B cell (primary cell): ENCODE data around the gene TMEM266. TPM values are rescaled to one million over a fixed set of nuclear protein-coding genes. Genes with fewer than 3 reads are reported as not detected.

Experiments used
- ATAC-seq: fragments of 200-7000 bp; cut with Tn5 transposase; one replicate; pipeline ENCODE4 v1.10.0; 2021; ENCODE audit warnings: low read depth, mild to moderate bottlenecking, moderate number of reproducible peaks, moderate library complexity
- CTCF ChIA-PET: fragments of 350-600 bp; sonication (Branson Sonifier 250); formaldehyde crosslinking; loops from one replicate; lab custom pipeline; 2021; ENCODE audit warnings: antibody characterized with exemption, inconsistent platforms; lab: Charles Lee
- POLR2A ChIA-PET: fragments of 350-600 bp; sonication (Branson Sonifier 250); formaldehyde crosslinking; loops from one replicate; lab custom pipeline; 2021; ENCODE audit warnings: antibody characterized with exemption; lab: Charles Lee
- DNase-seq: peaks from one replicate; pipeline ENCODE4 v3.0.0; 2013
- H2AFZ ChIP-seq: 2 replicates; pipeline ENCODE4 v1.6.1; 2012; ENCODE audit warnings: mild to moderate bottlenecking, low read depth, low read length; ENCODE audit not compliant: insufficient read depth, poor library complexity, severe bottlenecking
- H3K27ac ChIP-seq, 2 donors: 1 replicate in 1 of 2; 2 replicates in 1 of 2; pipeline ENCODE4 v1.5.1; 2012 to 2013; ENCODE audit warnings: low read length in 2 of 2, mild to moderate bottlenecking in 2 of 2, moderate library complexity in 1 of 2
- H3K27me3 ChIP-seq, 4 experiments: fragments of 200-600 bp in 1 of 4; sonication (generic) in 1 of 4; replicated peaks in 1 of 4; 1 replicate in 2 of 4; 2 replicates in 2 of 4; pipeline versions ENCODE4 v1.6.1 to v1.7.0; 2013 to 2016; ENCODE audit warnings: low read length in 3 of 4, mild to moderate bottlenecking in 2 of 4, mixed read lengths in 1 of 4, moderate library complexity in 1 of 4; ENCODE audit not compliant: insufficient read depth in 4 of 4, control insufficient read depth in 3 of 4; ENCODE audit errors: control extremely low read depth in 1 of 4
- H3K36me3 ChIP-seq, 2 experiments: replicated peaks in 1 of 2; 1 replicate in 1 of 2; 2 replicates in 1 of 2; pipeline versions ENCODE4 v1.6.1 to v1.7.1; 2013; ENCODE audit warnings: low read length in 1 of 2; ENCODE audit not compliant: insufficient read depth in 2 of 2, control insufficient read depth in 1 of 2; ENCODE audit errors: control extremely low read depth in 1 of 2, extremely low read depth in 1 of 2
- H3K4me1 ChIP-seq, 2 donors: fragments of 200-600 bp in 1 of 2; sonication (generic) in 1 of 2; 1 replicate in 1 of 2; 2 replicates in 1 of 2; pipeline versions ENCODE4 v1.5.1 to v1.6.1; 2013 to 2017; ENCODE audit warnings: low read length in 2 of 2; ENCODE audit not compliant: control insufficient read depth in 2 of 2, insufficient read depth in 2 of 2
- H3K4me2 ChIP-seq: replicated peaks from 2 replicates; pipeline ENCODE3; 2012; ENCODE audit warnings: mild to moderate bottlenecking, low read depth, low read length; ENCODE audit not compliant: poor library complexity, severe bottlenecking
- H3K4me3 ChIP-seq, 5 experiments: fragments of 200-600 bp in 1 of 5; sonication (generic) in 1 of 5; 1 replicate in 3 of 5; 2 replicates in 2 of 5; pipeline versions ENCODE4 v1.5.1 to v1.7.0; 2011 to 2016; ENCODE audit warnings: low read length in 4 of 5, mild to moderate bottlenecking in 4 of 5, low read depth in 2 of 5, control low read depth in 1 of 5, moderate library complexity in 1 of 5; ENCODE audit not compliant: insufficient read depth in 1 of 5; ENCODE audit errors: control extremely low read depth in 1 of 5, extremely low read depth in 1 of 5
- H3K79me2 ChIP-seq: fragments of 200-600 bp; sonication (generic); one replicate; pipeline ENCODE4 v1.6.0; 2016; ENCODE audit warnings: low read length; ENCODE audit not compliant: control insufficient read depth, insufficient read depth
- H3K9ac ChIP-seq: fragments of 200-600 bp; sonication (generic); 2 replicates; pipeline ENCODE4 v1.6.1; 2017; ENCODE audit warnings: mild to moderate bottlenecking, low read length, moderate library complexity
- H3K9me3 ChIP-seq, 3 donors: one replicate each; pipeline versions ENCODE4 v1.6.1 to v1.7.1; 2013; ENCODE audit warnings: low read length in 2 of 3; ENCODE audit not compliant: control insufficient read depth in 2 of 3, insufficient read depth in 1 of 3; ENCODE audit errors: control extremely low read depth in 1 of 3
- H4K20me1 ChIP-seq: 2 replicates; pipeline ENCODE4 v1.6.0; 2012; ENCODE audit warnings: mild to moderate bottlenecking, low read length; ENCODE audit not compliant: insufficient read depth, control insufficient read depth, poor library complexity, severe bottlenecking
- H3K27ac Mint-ChIP-seq: one replicate; pipeline ENCODE4 v1.8.0; 2021; ENCODE audit warnings: mixed read lengths
- H3K27me3 Mint-ChIP-seq: one replicate; pipeline ENCODE4 v1.8.0; 2021; ENCODE audit warnings: mixed read lengths
- H3K4me1 Mint-ChIP-seq: one replicate; pipeline ENCODE4 v1.8.0; 2021; ENCODE audit warnings: mixed read lengths
- H3K4me3 Mint-ChIP-seq: one replicate; pipeline ENCODE4 v1.8.0; 2021; ENCODE audit warnings: mixed read lengths
- H3K9me3 Mint-ChIP-seq: one replicate; pipeline ENCODE4 v1.8.0; 2022; ENCODE audit warnings: mixed read lengths; ENCODE audit not compliant: insufficient read depth
- EZH2 ChIP-seq: IDR thresholded peaks from 2 replicates; pipeline ENCODE4 v1.6.1; 2012; ENCODE audit warnings: borderline replicate concordance, low read depth, mild to moderate bottlenecking, moderate library complexity, low read length; ENCODE audit not compliant: insufficient read depth, poor library complexity, severe bottlenecking
- WGBS: methylation state at CpG from one replicate; pipeline ENCODE4 v1.1.5; 2013; ENCODE audit warnings: missing lambda C conversion rate; ENCODE audit not compliant: insufficient coverage; 5-methylcytosine and 5-hydroxymethylcytosine counted together
- intact Hi-C: fragments of 100-400 bp; cut with micrococcal nuclease; formaldehyde crosslinking; loops from one replicate; pipeline ENCODE4 v1.10.0; 2022
- polyA plus RNA-seq: library from polyadenylated mRNA; depleted of rRNA; stranded (reverse); fragments of >200 nt; gene quantifications from 2 replicates; pipeline ENCODE4 v1.2.3, GENCODE V29; 2012
- total RNA-seq, 2 donors: library from RNA; stranded (reverse); fragments of 120-200 nt in 1 of 2; gene quantifications; 1 replicate in 1 of 2; 2 replicates in 1 of 2; pipeline versions ENCODE4 v1.2.3 to v1.2.4, GENCODE V29; 2013 to 2022
- TF ChIP-seq, protein P1 (sequence below): fragments of 200-600 bp; IDR thresholded peaks from one replicate; pipeline ENCODE4 v1.8.0; 2022; ENCODE audit warnings: antibody characterized with exemption, mild to moderate bottlenecking

TMEM266 gene
- total and polyA plus RNA-seq, 2 donors (not counting 1 experiment from before 2014, with no cell fraction given) = not detected

DNA sequence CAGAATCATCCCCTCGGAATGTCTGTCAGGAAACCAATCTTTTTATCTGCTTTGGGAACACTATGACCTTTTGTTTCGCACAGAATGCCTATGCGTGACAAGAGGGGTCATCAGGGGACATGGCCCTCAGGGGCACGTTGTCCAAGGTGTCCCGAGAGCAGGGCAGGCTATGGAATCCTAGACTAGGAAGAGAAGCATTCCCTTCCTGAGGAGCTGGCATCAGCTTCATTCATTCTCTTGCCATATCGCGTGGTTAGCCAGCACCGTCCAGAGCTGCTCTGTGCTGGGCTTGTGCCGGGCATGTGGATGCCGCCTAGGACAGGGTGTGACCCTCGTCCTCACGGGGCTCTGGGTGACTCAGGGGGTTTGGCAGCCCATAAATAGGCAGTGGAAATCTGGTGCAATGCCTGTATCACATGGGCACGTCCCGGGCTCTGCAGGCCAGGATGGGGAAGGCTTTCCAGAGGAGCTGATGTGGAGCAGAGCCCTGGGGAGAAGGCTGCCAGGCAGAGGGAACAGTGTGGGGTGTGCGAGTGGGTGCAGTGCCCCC, 117.8 kb downstream of the TMEM266 start:
- no peaks in the 10 kb centered on the region for H3K4me1 Mint-ChIP-seq
- peaks cover 0 to 17% (median 0%) of the 10 kb centered on the region in 3 donors for H3K9me3 ChIP-seq
- no peaks in the 10 kb centered on the region for H4K20me1 ChIP-seq
- TF ChIP-seq, protein P1, sequence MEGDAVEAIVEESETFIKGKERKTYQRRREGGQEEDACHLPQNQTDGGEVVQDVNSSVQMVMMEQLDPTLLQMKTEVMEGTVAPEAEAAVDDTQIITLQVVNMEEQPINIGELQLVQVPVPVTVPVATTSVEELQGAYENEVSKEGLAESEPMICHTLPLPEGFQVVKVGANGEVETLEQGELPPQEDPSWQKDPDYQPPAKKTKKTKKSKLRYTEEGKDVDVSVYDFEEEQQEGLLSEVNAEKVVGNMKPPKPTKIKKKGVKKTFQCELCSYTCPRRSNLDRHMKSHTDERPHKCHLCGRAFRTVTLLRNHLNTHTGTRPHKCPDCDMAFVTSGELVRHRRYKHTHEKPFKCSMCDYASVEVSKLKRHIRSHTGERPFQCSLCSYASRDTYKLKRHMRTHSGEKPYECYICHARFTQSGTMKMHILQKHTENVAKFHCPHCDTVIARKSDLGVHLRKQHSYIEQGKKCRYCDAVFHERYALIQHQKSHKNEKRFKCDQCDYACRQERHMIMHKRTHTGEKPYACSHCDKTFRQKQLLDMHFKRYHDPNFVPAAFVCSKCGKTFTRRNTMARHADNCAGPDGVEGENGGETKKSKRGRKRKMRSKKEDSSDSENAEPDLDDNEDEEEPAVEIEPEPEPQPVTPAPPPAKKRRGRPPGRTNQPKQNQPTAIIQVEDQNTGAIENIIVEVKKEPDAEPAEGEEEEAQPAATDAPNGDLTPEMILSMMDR = no peak
- no peak for TF ChIP-seq EZH2
- peaks cover 0 to 13% (median 1%) of the 10 kb centered on the region in 4 experiments for H3K27me3 ChIP-seq
- no peak overlapping the region for H2AFZ ChIP-seq
- no peaks in the 10 kb centered on the region for H3K4me1 ChIP-seq
- no peaks in the 10 kb centered on the region for H3K9me3 Mint-ChIP-seq
- POLR2A ChIA-PET = no interaction called here
- CTCF ChIA-PET = no interaction called here
- H3K36me3 ChIP-seq = no peaks in the 10 kb centered on the region
- H3K4me2 ChIP-seq = no peak overlapping the region
- WGBS = 84% methylated on average over 15 of the region's 15 CpGs
- H3K9ac ChIP-seq = no peak overlapping the region
- peaks cover 39% of the 10 kb centered on the region for H3K27me3 Mint-ChIP-seq
- no peak overlapping the region for H3K4me3 Mint-ChIP-seq
- no peak overlapping the region for H3K4me3 ChIP-seq
- no peak for DNase-seq
- intact Hi-C loops = no loop called here
- H3K27ac Mint-ChIP-seq = no peak overlapping the region
- no peaks in the 10 kb centered on the region for H3K79me2 ChIP-seq
- no peak for ATAC-seq
- H3K27ac ChIP-seq = no peak overlapping the region

DNA sequence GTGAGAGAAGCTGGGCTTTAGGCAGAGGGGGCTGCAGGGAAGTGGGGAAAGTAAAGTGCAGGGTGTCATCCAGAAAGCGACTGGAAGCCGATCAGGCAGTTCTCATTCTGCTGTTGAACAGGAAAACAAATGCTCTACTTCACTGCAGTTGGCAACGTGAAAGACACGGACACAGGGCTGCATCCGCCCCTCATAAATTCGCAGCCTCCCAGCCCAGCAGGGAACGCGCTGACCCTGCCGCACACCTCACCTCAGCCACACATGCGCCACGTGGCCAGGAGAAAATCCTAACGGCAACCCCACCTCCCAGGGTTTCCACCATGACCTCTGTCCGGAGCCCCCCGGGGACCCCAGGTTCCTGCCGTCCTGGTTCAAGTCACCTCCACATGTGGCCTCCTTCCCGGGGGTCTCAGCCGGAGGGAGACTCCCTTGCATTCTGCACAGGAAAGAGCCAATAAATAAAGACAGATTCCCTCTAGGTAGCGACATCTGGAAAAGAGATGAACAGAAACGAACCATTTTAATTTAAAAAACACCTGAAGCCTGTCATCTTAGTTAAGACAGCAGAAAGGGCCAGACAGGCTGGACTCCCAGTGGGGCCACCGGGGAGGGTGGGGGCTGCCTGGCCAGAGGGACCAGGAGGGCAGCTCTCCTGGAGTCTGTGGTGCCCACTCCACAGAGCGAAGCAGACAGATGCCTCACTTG, 118.7 kb downstream of the TMEM266 start:
- Histone ChIP-seq H3K27me3 (peaks cover 0 to 13% (median 1%) of the 10 kb centered on the region in 4 experiments), H3K4me1 (no peaks in the 10 kb centered on the region), H2AFZ (no peak overlapping the region), H3K36me3 (no peaks in the 10 kb centered on the region), H3K9ac (no peak overlapping the region), H3K27ac (no peak overlapping the region), H3K9me3 (peaks cover 0 to 13% (median 0%) of the 10 kb centered on the region in 3 donors), H4K20me1 (no peaks in the 10 kb centered on the region), H3K79me2 (no peaks in the 10 kb centered on the region), H3K4me2 (no peak overlapping the region), H3K4me3 (no peak overlapping the region)
- CTCF ChIA-PET = no interaction called here
- H3K4me1 Mint-ChIP-seq = no peaks in the 10 kb centered on the region
- no peak for ATAC-seq
- no peak overlapping the region for H3K27ac Mint-ChIP-seq
- POLR2A ChIA-PET = no interaction called here
- intact Hi-C loops = no loop called here
- peaks cover 34% of the 10 kb centered on the region for H3K27me3 Mint-ChIP-seq
- TF ChIP-seq, protein P1 = no peak
- no peak for TF ChIP-seq EZH2
- DNase-seq = no peak
- H3K9me3 Mint-ChIP-seq = no peaks in the 10 kb centered on the region
- WGBS = 68% methylated on average over 20 of the region's 21 CpGs
- H3K4me3 Mint-ChIP-seq = no peak overlapping the region
